HEK293 (cell line): ENCODE measurements around the gene PAQR7.
A peak's percentile ranks its signal among the peaks of the same experiment; 100 is the strongest.

Source experiments
- CTCF ChIA-PET: fragments of 350-600 bp; formaldehyde crosslinking; extraction: SDS; loops from one replicate; lab custom pipeline; 2021; ENCODE audit warnings: antibody characterized with exemption; lab: Yijun Ruan, JAX
- POLR2A ChIA-PET: fragments of 300-600 bp; formaldehyde crosslinking; extraction: SDS; loops from one replicate; lab custom pipeline; 2020; ENCODE audit warnings: antibody characterized with exemption, inconsistent platforms; lab: Yijun Ruan, JAX
- H3K27ac ChIP-seq: fragments of 200-500 bp; sonication (Bioruptor generic); 2 replicates; pipeline ENCODE4 v1.5.1; 2014; ENCODE audit warnings: low read depth, low read length, control low read depth, inconsistent platforms; ENCODE audit errors: extremely low read depth
- H3K36me3 ChIP-seq, 2 experiments: fragments of 200-500 bp in 1 of 2; sonication (Bioruptor generic) in 1 of 2; 1 replicate in 1 of 2; 2 replicates in 1 of 2; pipeline ENCODE4 v1.5.1; 2014 to 2017; ENCODE audit warnings: inconsistent platforms in 2 of 2, low read length in 2 of 2; ENCODE audit not compliant: control insufficient read depth in 2 of 2, insufficient read depth in 1 of 2
- H3K4me1 ChIP-seq: fragments of 200-500 bp; sonication (Bioruptor generic); 2 replicates; pipeline ENCODE4 v1.5.1; 2014; ENCODE audit warnings: mild to moderate bottlenecking, low read length, inconsistent platforms; ENCODE audit not compliant: control insufficient read depth, insufficient read depth
- H3K4me3 ChIP-seq: 2 replicates; pipeline ENCODE4 v1.5.1; 2011; ENCODE audit warnings: low read depth, mild to moderate bottlenecking, control low read depth, low read length, moderate library complexity
- H3K9me3 ChIP-seq: fragments of 200-500 bp; sonication (Bioruptor generic); 2 replicates; pipeline ENCODE4 v1.5.1; 2014; ENCODE audit warnings: low read depth, low read length, inconsistent platforms; ENCODE audit not compliant: control insufficient read depth, insufficient read depth
- ATF2 ChIP-seq: fragments of 450-650 bp; formaldehyde crosslinking; IDR thresholded peaks from 2 replicates; pipeline ENCODE4 v1.5.1; 2016; ENCODE audit warnings: missing biosample characterization, missing genetic modification characterization, low read depth
- HOXC10 ChIP-seq: sonication (generic); formaldehyde crosslinking; IDR thresholded peaks from 2 replicates; pipeline ENCODE4 v1.8.1; 2023; ENCODE audit warnings: mild to moderate bottlenecking, missing genetic modification reagents
- KLF10 ChIP-seq: fragments of 450-650 bp; IDR thresholded peaks from 2 replicates; pipeline ENCODE4 v1.5.1; 2018; ENCODE audit warnings: missing biosample characterization, mild to moderate bottlenecking, missing genetic modification characterization
- KLF8 ChIP-seq: fragments of 450-650 bp; formaldehyde crosslinking; IDR thresholded peaks from 2 replicates; pipeline ENCODE4 v1.5.1; 2016; ENCODE audit warnings: missing biosample characterization, missing genetic modification characterization
- PRDM6 ChIP-seq: fragments of 450-650 bp; formaldehyde crosslinking; IDR thresholded peaks from 2 replicates; pipeline ENCODE4 v1.5.1; 2017; ENCODE audit warnings: missing biosample characterization, missing genetic modification characterization
- SP2 ChIP-seq: fragments of 450-650 bp; formaldehyde crosslinking; IDR thresholded peaks from 2 replicates; pipeline ENCODE4 v1.5.1; 2016; ENCODE audit warnings: missing biosample characterization, missing genetic modification characterization
- ZNF223 ChIP-seq: fragments of 450-650 bp; formaldehyde crosslinking; IDR thresholded peaks from 2 replicates; pipeline ENCODE4 v1.5.1; 2016; ENCODE audit warnings: missing biosample characterization, missing genetic modification characterization
- ZNF302 ChIP-seq: fragments of 450-650 bp; formaldehyde crosslinking; IDR thresholded peaks from 2 replicates; pipeline ENCODE4 v1.5.1; 2016; ENCODE audit warnings: missing biosample characterization, missing genetic modification characterization, low read depth
- ZNF335 ChIP-seq: fragments of 450-650 bp; formaldehyde crosslinking; conservative IDR thresholded peaks from 2 replicates; pipeline ENCODE4 v1.5.1; 2016; ENCODE audit warnings: missing biosample characterization, missing genetic modification characterization
- ZNF362 ChIP-seq: fragments of 450-650 bp; formaldehyde crosslinking; IDR thresholded peaks from 2 replicates; pipeline ENCODE4 v1.5.1; 2016; ENCODE audit warnings: missing biosample characterization, missing genetic modification characterization
- ZNF561 ChIP-seq: fragments of 450-650 bp; IDR thresholded peaks from 2 replicates; pipeline ENCODE4 v1.5.1; 2018; ENCODE audit warnings: missing biosample characterization, missing genetic modification characterization, borderline replicate concordance
- ZNF645 ChIP-seq: fragments of 450-650 bp; formaldehyde crosslinking; IDR thresholded peaks from 2 replicates; pipeline ENCODE4; 2016; ENCODE audit warnings: missing biosample characterization, missing genetic modification characterization
- TF ChIP-seq, protein P1 (sequence below): fragments of 450-650 bp; formaldehyde crosslinking; IDR thresholded peaks from 2 replicates; pipeline ENCODE4 v1.5.1; 2016; ENCODE audit warnings: missing biosample characterization, missing genetic modification characterization
- TF ChIP-seq, protein P2 (sequence below): fragments of 450-650 bp; formaldehyde crosslinking; IDR thresholded peaks from 2 replicates; pipeline ENCODE4 v1.5.1; 2016; ENCODE audit warnings: missing biosample characterization, missing genetic modification characterization
- TF ChIP-seq, protein P3 (sequence below): fragments of 450-650 bp; formaldehyde crosslinking; IDR thresholded peaks from 2 replicates; pipeline ENCODE4 v1.5.1; 2017; ENCODE audit warnings: missing biosample characterization, mild to moderate bottlenecking, missing genetic modification characterization, moderate library complexity

Gene PAQR7

DNA sequence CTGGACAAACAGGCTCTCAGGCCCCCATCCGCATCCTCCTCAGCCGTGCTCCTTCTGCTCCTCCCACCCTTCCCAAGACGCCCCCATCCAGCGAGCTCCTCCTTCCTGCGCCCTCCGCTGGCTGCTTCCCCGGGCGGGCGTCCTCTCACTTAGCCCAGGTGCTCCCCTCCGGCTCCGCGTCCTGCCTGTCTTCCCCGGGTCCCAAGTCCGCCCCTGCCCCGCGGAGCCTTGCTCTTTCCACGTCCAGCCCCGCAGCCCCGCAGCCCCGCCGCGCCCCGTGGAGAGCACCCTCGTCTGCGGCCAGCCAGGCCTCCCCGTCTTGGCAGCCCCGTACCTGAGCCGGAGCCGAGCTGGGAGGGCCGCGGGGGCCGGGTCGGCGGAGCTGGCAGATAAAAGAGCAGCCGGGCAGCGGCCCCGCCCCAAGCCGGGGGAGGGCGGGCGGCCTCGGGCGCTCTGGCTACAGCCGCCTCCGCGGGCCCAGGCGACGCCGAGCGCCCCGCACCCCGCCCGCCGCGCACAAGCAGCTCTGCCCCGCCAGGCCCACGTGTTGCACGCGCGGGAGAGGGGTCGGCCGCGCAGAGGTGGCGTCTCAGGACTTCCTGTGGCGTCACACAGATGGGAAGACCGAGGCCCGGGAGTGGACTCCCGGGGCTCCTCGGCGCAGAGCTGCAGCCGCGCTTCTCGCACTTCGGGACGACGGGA, at the start of gene PAQR7 (continued):
- TF ChIP-seq, protein P1, sequence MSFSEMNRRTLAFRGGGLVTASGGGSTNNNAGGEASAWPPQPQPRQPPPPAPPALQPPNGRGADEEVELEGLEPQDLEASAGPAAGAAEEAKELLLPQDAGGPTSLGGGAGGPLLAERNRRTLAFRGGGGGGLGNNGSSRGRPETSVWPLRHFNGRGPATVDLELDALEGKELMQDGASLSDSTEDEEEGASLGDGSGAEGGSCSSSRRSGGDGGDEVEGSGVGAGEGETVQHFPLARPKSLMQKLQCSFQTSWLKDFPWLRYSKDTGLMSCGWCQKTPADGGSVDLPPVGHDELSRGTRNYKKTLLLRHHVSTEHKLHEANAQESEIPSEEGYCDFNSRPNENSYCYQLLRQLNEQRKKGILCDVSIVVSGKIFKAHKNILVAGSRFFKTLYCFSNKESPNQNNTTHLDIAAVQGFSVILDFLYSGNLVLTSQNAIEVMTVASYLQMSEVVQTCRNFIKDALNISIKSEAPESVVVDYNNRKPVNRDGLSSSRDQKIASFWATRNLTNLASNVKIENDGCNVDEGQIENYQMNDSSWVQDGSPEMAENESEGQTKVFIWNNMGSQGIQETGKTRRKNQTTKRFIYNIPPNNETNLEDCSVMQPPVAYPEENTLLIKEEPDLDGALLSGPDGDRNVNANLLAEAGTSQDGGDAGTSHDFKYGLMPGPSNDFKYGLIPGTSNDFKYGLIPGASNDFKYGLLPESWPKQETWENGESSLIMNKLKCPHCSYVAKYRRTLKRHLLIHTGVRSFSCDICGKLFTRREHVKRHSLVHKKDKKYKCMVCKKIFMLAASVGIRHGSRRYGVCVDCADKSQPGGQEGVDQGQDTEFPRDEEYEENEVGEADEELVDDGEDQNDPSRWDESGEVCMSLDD (tag by site-specific recombination), result no peak
- TF ChIP-seq, protein P2, sequence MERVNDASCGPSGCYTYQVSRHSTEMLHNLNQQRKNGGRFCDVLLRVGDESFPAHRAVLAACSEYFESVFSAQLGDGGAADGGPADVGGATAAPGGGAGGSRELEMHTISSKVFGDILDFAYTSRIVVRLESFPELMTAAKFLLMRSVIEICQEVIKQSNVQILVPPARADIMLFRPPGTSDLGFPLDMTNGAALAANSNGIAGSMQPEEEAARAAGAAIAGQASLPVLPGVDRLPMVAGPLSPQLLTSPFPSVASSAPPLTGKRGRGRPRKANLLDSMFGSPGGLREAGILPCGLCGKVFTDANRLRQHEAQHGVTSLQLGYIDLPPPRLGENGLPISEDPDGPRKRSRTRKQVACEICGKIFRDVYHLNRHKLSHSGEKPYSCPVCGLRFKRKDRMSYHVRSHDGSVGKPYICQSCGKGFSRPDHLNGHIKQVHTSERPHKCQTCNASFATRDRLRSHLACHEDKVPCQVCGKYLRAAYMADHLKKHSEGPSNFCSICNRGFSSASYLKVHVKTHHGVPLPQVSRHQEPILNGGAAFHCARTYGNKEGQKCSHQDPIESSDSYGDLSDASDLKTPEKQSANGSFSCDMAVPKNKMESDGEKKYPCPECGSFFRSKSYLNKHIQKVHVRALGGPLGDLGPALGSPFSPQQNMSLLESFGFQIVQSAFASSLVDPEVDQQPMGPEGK (tag by site-specific recombination), result peak; percentile 89

- no peaks in the 10 kb centered on the region for H3K36me3 ChIP-seq
- no peak overlapping the region for H3K27ac ChIP-seq
- H3K9me3 ChIP-seq, result no peaks in the 10 kb centered on the region
- ChIA-PET POLR2A (no interaction called here), CTCF (interaction anchor here (1.3 kb wide), 1 partner anchor 29 kb away, joined by 3 read pairs; no protein-coding TSS in a partner anchor)
- TF ChIP-seq, protein P3, sequence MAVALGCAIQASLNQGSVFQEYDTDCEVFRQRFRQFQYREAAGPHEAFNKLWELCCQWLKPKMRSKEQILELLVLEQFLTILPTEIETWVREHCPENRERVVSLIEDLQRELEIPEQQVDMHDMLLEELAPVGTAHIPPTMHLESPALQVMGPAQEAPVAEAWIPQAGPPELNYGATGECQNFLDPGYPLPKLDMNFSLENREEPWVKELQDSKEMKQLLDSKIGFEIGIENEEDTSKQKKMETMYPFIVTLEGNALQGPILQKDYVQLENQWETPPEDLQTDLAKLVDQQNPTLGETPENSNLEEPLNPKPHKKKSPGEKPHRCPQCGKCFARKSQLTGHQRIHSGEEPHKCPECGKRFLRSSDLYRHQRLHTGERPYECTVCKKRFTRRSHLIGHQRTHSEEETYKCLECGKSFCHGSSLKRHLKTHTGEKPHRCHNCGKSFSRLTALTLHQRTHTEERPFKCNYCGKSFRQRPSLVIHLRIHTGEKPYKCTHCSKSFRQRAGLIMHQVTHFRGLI, result 0 out of 2 replicates have a peak, but pooled peaks have one; percentile 23
- peak; percentile 75; the same call in 1 of the 2 replicates for TF ChIP-seq ZNF362 (tag by site-specific recombination)
- no peak for TF ChIP-seq ZNF302 (tag by site-specific recombination)
- peak; percentile 26; the same call in 1 of the 2 replicates for TF ChIP-seq PRDM6 (tag by site-specific recombination)
- no peak for TF ChIP-seq ATF2 (tag by site-specific recombination)
- peaks cover 8% of the 10 kb centered on the region; the same call in 1 of the 2 replicates for H3K4me1 ChIP-seq
- no peak overlapping the region for H3K4me3 ChIP-seq
These were observed 48.9 kb upstream of the PAQR7 start for GRCh38 chr1:25924454-25924853.

DNA sequence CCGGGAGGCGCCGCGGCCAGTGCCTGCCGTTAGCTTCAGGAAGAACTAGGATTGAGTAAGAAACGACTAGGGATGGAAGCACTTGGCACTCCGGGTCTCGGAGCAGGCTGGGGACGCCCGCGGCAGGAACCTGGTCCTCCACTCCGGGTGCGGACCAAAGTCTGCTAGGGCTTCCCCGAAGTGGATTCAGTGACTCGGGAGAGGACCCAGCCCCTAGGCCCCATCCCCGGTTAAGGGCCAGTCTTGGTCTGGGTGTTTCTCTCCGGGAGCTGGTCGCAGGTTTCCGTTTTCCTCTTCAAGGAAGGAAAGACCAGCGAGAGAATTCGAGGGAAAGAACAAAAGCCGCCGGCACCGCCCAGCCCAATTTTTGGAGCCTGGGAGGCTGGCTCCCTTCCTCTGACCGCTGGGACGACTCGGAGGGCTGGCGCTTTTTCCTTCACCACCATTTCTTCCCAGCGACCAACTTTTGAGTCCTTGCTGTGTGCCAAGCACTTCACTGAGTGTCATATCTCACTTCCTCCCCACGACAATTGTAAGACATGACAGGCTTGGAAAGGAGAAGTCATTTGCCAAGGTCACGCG, 47.6 kb upstream of the PAQR7 start:
- H3K9me3 ChIP-seq, result no peaks in the 10 kb centered on the region
- peak overlapping the region; percentile 16; the same call in 1 of the 2 replicates for H3K4me3 ChIP-seq
- CTCF ChIA-PET, result interaction anchor here (1.2 kb wide), 1 partner anchor 9 kb away, joined by 3 read pairs; no protein-coding TSS in a partner anchor
- peaks cover 8% of the 10 kb centered on the region; the same call in 1 of the 2 replicates for H3K4me1 ChIP-seq
- POLR2A ChIA-PET, result interaction anchor here (0.9 to 1.2 kb wide), 3 partner anchors 11 to 28 kb away, joined by 4 to 6 read pairs (median 5); no protein-coding TSS in a partner anchor
- no peaks in the 10 kb centered on the region for H3K36me3 ChIP-seq
- H3K27ac ChIP-seq, result peak overlapping the region; percentile 72
- TF ChIP-seq ZNF561 (tag by site-specific recombination) (no peak), HOXC10 (no peak), ZNF223 (tag by site-specific recombination) (no peak), KLF8 (tag by site-specific recombination) (no peak), KLF10 (tag by site-specific recombination) (0 out of 2 replicates have a peak, but pooled peaks have one; percentile 12), ZNF645 (tag by site-specific recombination) (no peak), SP2 (tag by site-specific recombination) (peak; percentile 15), PRDM6 (tag by site-specific recombination) (no peak), ZNF335 (tag by site-specific recombination) (peak; percentile 36)
